K562 (cell line): ENCODE measurements around the gene KCNK4. TPM values are rescaled to one million over a fixed set of nuclear protein-coding genes. Genes with fewer than 3 reads are reported as not detected.

Experiments used
- CEBPZ ChIP-seq: fragments of 150-350 bp; IDR thresholded peaks from 2 replicates; pipeline ENCODE4 v1.6.1; 2014; ENCODE audit warnings: low read depth, mild to moderate bottlenecking, low read length, borderline replicate concordance
- DIDO1 ChIP-seq: fragments of 450-650 bp; IDR thresholded peaks from 2 replicates; pipeline ENCODE4 v1.6.1; 2016; ENCODE audit warnings: low read depth, missing biosample characterization, missing genetic modification characterization
- ELF4 ChIP-seq: fragments of 450-650 bp; formaldehyde crosslinking; IDR thresholded peaks from 2 replicates; pipeline ENCODE4 v1.4.0; 2022; ENCODE audit warnings: missing genetic modification characterization
- ETS2 ChIP-seq: IDR thresholded peaks from 2 replicates; pipeline ENCODE4 v1.6.1; 2016; ENCODE audit warnings: borderline replicate concordance, missing genetic modification characterization, mild to moderate bottlenecking, moderate library complexity, missing compliant biosample characterization; ENCODE audit not compliant: poor library complexity, severe bottlenecking
- EZH2 ChIP-seq: IDR thresholded peaks from 2 replicates; pipeline ENCODE4 v1.6.1; 2012; ENCODE audit warnings: low read depth, mild to moderate bottlenecking, inconsistent platforms, low read length, borderline replicate concordance
- FOS ChIP-seq: IDR thresholded peaks from 3 replicates; pipeline ENCODE4 v1.6.1; 2011; ENCODE audit not compliant: insufficient read length; ENCODE audit errors: extremely low read depth
- MAFK ChIP-seq: IDR thresholded peaks from 2 replicates; pipeline ENCODE4 v1.6.1; 2011; ENCODE audit warnings: low read length, improper control_type of control experiment
- NFRKB ChIP-seq: fragments of 450-650 bp; IDR thresholded peaks from 2 replicates; pipeline ENCODE4 v1.6.1; 2016; ENCODE audit warnings: low read depth
- NR0B1 ChIP-seq: fragments of 450-650 bp; IDR thresholded peaks from one replicate; pipeline ENCODE4 v1.6.1; 2018; ENCODE audit warnings: mild to moderate bottlenecking, moderate library complexity; ENCODE audit not compliant: partially characterized antibody
- RB1 ChIP-seq: fragments of 450-650 bp; IDR thresholded peaks from 2 replicates; pipeline ENCODE4 v1.6.1; 2017; ENCODE audit warnings: low read depth, mild to moderate bottlenecking
- SIX5 ChIP-seq, 2 experiments: IDR thresholded peaks; 2 replicates each; pipeline ENCODE4 v1.6.1; 2011; ENCODE audit warnings: low read length in 2 of 2, borderline replicate concordance in 1 of 2, low read depth in 1 of 2, mild to moderate bottlenecking in 1 of 2, moderate library complexity in 1 of 2; ENCODE audit not compliant: insufficient read depth in 1 of 2
- SMAD3 ChIP-seq: fragments of 450-650 bp; formaldehyde crosslinking; conservative IDR thresholded peaks from 2 replicates; pipeline ENCODE4 v1.4.0; 2020; ENCODE audit warnings: mild to moderate bottlenecking
- TFAP4 ChIP-seq: sonication (generic); formaldehyde crosslinking; IDR thresholded peaks from 2 replicates; pipeline ENCODE4 v1.8.0; 2022; ENCODE audit warnings: missing genetic modification reagents, mild to moderate bottlenecking, moderate library complexity, borderline replicate concordance
- USF1 ChIP-seq: sonication (generic); formaldehyde crosslinking; IDR thresholded peaks from 2 replicates; pipeline ENCODE4 v1.9.0; 2022; ENCODE audit warnings: mild to moderate bottlenecking, missing genetic modification reagents
- USF2 ChIP-seq: sonication (generic); formaldehyde crosslinking; IDR thresholded peaks from 2 replicates; pipeline ENCODE4 v1.5.0; 2020; ENCODE audit warnings: missing genetic modification reagents
- ZFP1 ChIP-seq: fragments of 450-650 bp; formaldehyde crosslinking; IDR thresholded peaks from 2 replicates; pipeline ENCODE4 v1.4.0; 2020; ENCODE audit warnings: mild to moderate bottlenecking, mixed read lengths
- ZKSCAN1 ChIP-seq: fragments of 150-350 bp; IDR thresholded peaks from 2 replicates; pipeline ENCODE4 v1.6.1; 2016; ENCODE audit warnings: low read depth, low read length
- ZNF347 ChIP-seq: fragments of 450-650 bp; formaldehyde crosslinking; IDR thresholded peaks from 2 replicates; pipeline ENCODE4 v1.4.0; 2020; ENCODE audit warnings: low read depth, mild to moderate bottlenecking, moderate library complexity
- ZNF584 ChIP-seq: fragments of 200-800 bp; sonication (Bioruptor generic); IDR thresholded peaks from 2 replicates; pipeline ENCODE4 v1.6.1; 2016; ENCODE audit warnings: low read depth, mild to moderate bottlenecking, missing genetic modification characterization, missing compliant biosample characterization
- ZNF707 ChIP-seq: fragments of 250-450 bp; sonication (Bioruptor Pico); conservative IDR thresholded peaks from 2 replicates; pipeline ENCODE4 v1.8.0; 2022; ENCODE audit warnings: inconsistent platforms, mild to moderate bottlenecking, moderate library complexity
- polyA plus RNA-seq, 8 experiments: library from polyadenylated mRNA; depleted of rRNA in 4 of 8; stranded (reverse) in 5 of 8; unstranded in 3 of 8; fragments of >200 nt; fragmentation: Nextera tagmentation in 2 of 8; fragmentation: Illumina TruSeq in 1 of 8; extraction: Ambion mirVana in 2 of 8; extraction: Trizol in 1 of 8; gene quantifications; 2 replicates each; pipeline versions ENCODE4 v1.2.1 to v1.2.3, GENCODE V29; 2011 to 2014; ENCODE audit warnings: inconsistent platforms in 1 of 8, missing spikeins in 1 of 8
- total RNA-seq, 7 experiments: library from RNA; depleted of rRNA in 6 of 7; stranded (reverse); fragments of >200 nt in 6 of 7; fragmentation: Illumina TruSeq in 2 of 7; extraction: Trizol in 2 of 7; gene quantifications; 2 replicates each; pipeline versions ENCODE4 v1.2.1 to v1.2.3, GENCODE V29; 2011 to 2021; ENCODE audit warnings: low replicate concordance in 1 of 7

Gene KCNK4
- total and polyA plus RNA-seq, 9 of the 15 experiments (the other 6 are each of a cell fraction or from before 2014, with no cell fraction given): not detected

- TF ChIP-seq USF2 (CRISPR knock-in tag): no peak
- no peak for TF ChIP-seq CEBPZ
- TF ChIP-seq ZNF707 (CRISPR knock-in tag): no peak
- no peak for TF ChIP-seq ELF4 (CRISPR knock-in tag)
- TF ChIP-seq ZNF347 (CRISPR knock-in tag): no peak
- no peak for TF ChIP-seq ETS2 (tag)
- TF ChIP-seq EZH2: no peak
- TF ChIP-seq SIX5 (IDR thresholded peaks at IDR 0.05; ENCODE audit: borderline replicate concordance in 1 of 2, insufficient read depth in 1 of 2, low read depth in 1 of 2, low read length in 2 of 2): no peak
- peak; percentile 77 for TF ChIP-seq NFRKB
- TF ChIP-seq USF1 (CRISPR knock-in tag): no peak; the same call in 1 of the 2 replicates
- no peak for TF ChIP-seq ZFP1 (CRISPR knock-in tag)
- TF ChIP-seq TFAP4 (CRISPR knock-in tag): peak; percentile 27; the same call in 1 of the 2 replicates
- TF ChIP-seq ZNF584 (CRISPR knock-in tag): no peak
- TF ChIP-seq FOS: no peak
- TF ChIP-seq MAFK: no peak
- no peak for TF ChIP-seq SMAD3
- TF ChIP-seq ZKSCAN1: no peak
- no peak for TF ChIP-seq NR0B1
- TF ChIP-seq DIDO1: no peak
- peak; percentile 76 for TF ChIP-seq RB1
Observed at GRCh38 chr11:64241491-64242374, 49.4 kb upstream of the KCNK4 start (continued).
